H9 (cell line): ENCODE results near the gene ETV6. TPM values are rescaled to one million over a fixed set of nuclear protein-coding genes. Genes with fewer than 3 reads are reported as not detected.

Experiments
- DNase-seq: peaks from one replicate; pipeline ENCODE4 v3.0.0-alpha.2; 2017
- H2AFZ ChIP-seq: one replicate; pipeline ENCODE4 v1.6.1; 2013; ENCODE audit warnings: mild to moderate bottlenecking, low read length, control low read depth, moderate library complexity
- H2AK5ac ChIP-seq: 2 replicates; pipeline ENCODE4 v1.6.1; 2013; ENCODE audit warnings: low read length, control low read depth, mixed read lengths; ENCODE audit not compliant: insufficient read length
- H2BK120ac ChIP-seq: one replicate; pipeline ENCODE4 v1.6.1; 2013; ENCODE audit warnings: low read depth, mild to moderate bottlenecking, low read length, control low read depth, inconsistent platforms; ENCODE audit not compliant: poor library complexity, severe bottlenecking
- H2BK12ac ChIP-seq: 2 replicates; pipeline ENCODE4 v1.6.1; 2013; ENCODE audit warnings: low read length, control low read depth, mixed read lengths, low read depth; ENCODE audit not compliant: insufficient read length
- H2BK15ac ChIP-seq: 2 replicates; pipeline ENCODE4 v1.6.1; 2013; ENCODE audit warnings: low read depth, low read length, control low read depth
- H2BK20ac ChIP-seq: one replicate; pipeline ENCODE4 v1.6.1; 2013; ENCODE audit warnings: low read depth, mild to moderate bottlenecking, low read length, control low read depth, inconsistent platforms; ENCODE audit not compliant: poor library complexity, severe bottlenecking
- H2BK5ac ChIP-seq: 2 replicates; pipeline ENCODE4 v1.6.1; 2013; ENCODE audit warnings: low read length, control low read depth, mixed read lengths; ENCODE audit not compliant: insufficient read length
- H3K14ac ChIP-seq: 2 replicates; pipeline ENCODE4 v1.6.1; 2013; ENCODE audit warnings: low read length, control low read depth; ENCODE audit not compliant: insufficient read depth
- H3K18ac ChIP-seq: 2 replicates; pipeline ENCODE4 v1.6.1; 2013; ENCODE audit warnings: low read depth, mild to moderate bottlenecking, mixed read lengths, low read length, control low read depth; ENCODE audit not compliant: insufficient read length
- H3K23ac ChIP-seq: 2 replicates; pipeline ENCODE4 v1.6.1; 2013; ENCODE audit warnings: low read length, control low read depth, mixed read lengths, low read depth; ENCODE audit not compliant: insufficient read length
- H3K23me2 ChIP-seq: 2 replicates; pipeline ENCODE4 v1.6.1; 2013; ENCODE audit warnings: low read depth, mild to moderate bottlenecking, mixed read lengths, low read length, control low read depth; ENCODE audit not compliant: insufficient read length, poor library complexity, severe bottlenecking
- H3K27ac ChIP-seq: 2 replicates; pipeline ENCODE4 v1.5.1; 2013; ENCODE audit warnings: low read length, control low read depth, mixed read lengths, low read depth; ENCODE audit not compliant: insufficient read length
- H3K27me3 ChIP-seq: 2 replicates; pipeline ENCODE4 v1.6.1; 2013; ENCODE audit warnings: low read length, control low read depth, inconsistent platforms; ENCODE audit not compliant: insufficient read depth
- H3K4ac ChIP-seq: 2 replicates; pipeline ENCODE4 v1.6.1; 2013; ENCODE audit warnings: low read depth, mild to moderate bottlenecking, control low read depth, inconsistent platforms, low read length, moderate library complexity
- H3K4me1 ChIP-seq: 2 replicates; pipeline ENCODE4 v1.6.1; 2013; ENCODE audit warnings: low read length, control low read depth, inconsistent platforms; ENCODE audit not compliant: insufficient read depth
- H3K4me2 ChIP-seq: 2 replicates; pipeline ENCODE4 v1.6.1; 2013; ENCODE audit warnings: low read length, control low read depth, mixed read lengths; ENCODE audit not compliant: insufficient read length, insufficient read depth
- H3K56ac ChIP-seq: 2 replicates; pipeline ENCODE4 v1.6.1; 2013; ENCODE audit warnings: low read depth, mild to moderate bottlenecking, mixed read lengths, low read length, control low read depth; ENCODE audit not compliant: insufficient read length
- H3K79me1 ChIP-seq: 2 replicates; pipeline ENCODE4 v1.6.1; 2013; ENCODE audit warnings: low read depth, mild to moderate bottlenecking, moderate library complexity, low read length, control low read depth, inconsistent platforms; ENCODE audit not compliant: insufficient read depth, poor library complexity, severe bottlenecking
- H3K79me2 ChIP-seq: 2 replicates; pipeline ENCODE4 v1.6.1; 2013; ENCODE audit warnings: low read length, control low read depth, inconsistent platforms; ENCODE audit not compliant: insufficient read depth
- H3K9ac ChIP-seq: 2 replicates; pipeline ENCODE4 v1.6.1; 2013; ENCODE audit warnings: low read length, control low read depth, mixed read lengths; ENCODE audit not compliant: insufficient read length; ENCODE audit errors: extremely low read depth
- H3K9me3 ChIP-seq: one replicate; pipeline ENCODE4 v1.6.1; 2013; ENCODE audit warnings: low read depth, low read length, inconsistent platforms; ENCODE audit not compliant: control insufficient read depth
- H3T11ph ChIP-seq: one replicate; pipeline ENCODE4 v1.6.1; 2013; ENCODE audit warnings: mild to moderate bottlenecking, low read length, control low read depth, inconsistent platforms
- H4K20me1 ChIP-seq: one replicate; pipeline ENCODE4 v1.6.1; 2013; ENCODE audit not compliant: control insufficient read depth, insufficient read length, insufficient read depth
- H4K5ac ChIP-seq: 2 replicates; pipeline ENCODE4 v1.6.1; 2013; ENCODE audit warnings: low read depth, mild to moderate bottlenecking, mixed read lengths, low read length, control low read depth; ENCODE audit not compliant: insufficient read length
- H4K8ac ChIP-seq: replicated peaks from 2 replicates; pipeline ENCODE4 v1.6.1; 2013; ENCODE audit warnings: low read length, control low read depth, mixed read lengths, low read depth; ENCODE audit not compliant: insufficient read length
- H4K91ac ChIP-seq: 2 replicates; pipeline ENCODE4 v1.6.1; 2013; ENCODE audit warnings: low read depth, mild to moderate bottlenecking, moderate library complexity, mixed read lengths, low read length, control low read depth; ENCODE audit not compliant: insufficient read length
- H3K27ac Mint-ChIP-seq, 3 experiments: 2 replicates in 2 of 3; 3 replicates in 1 of 3; pipeline ENCODE4 v1.8.0; 2020 to 2021; ENCODE audit warnings: mixed read lengths in 3 of 3, mild to moderate bottlenecking in 1 of 3, moderate library complexity in 1 of 3
- H3K27me3 Mint-ChIP-seq: 2 replicates; pipeline ENCODE4 v1.8.0; 2021; ENCODE audit warnings: low read depth, mild to moderate bottlenecking, moderate library complexity, mixed read lengths
- H3K36me3 Mint-ChIP-seq, 3 experiments: 2 replicates in 2 of 3; 3 replicates in 1 of 3; pipeline ENCODE4 v1.8.0; 2020 to 2021; ENCODE audit warnings: low read depth in 3 of 3, mixed read lengths in 3 of 3; ENCODE audit not compliant: insufficient read depth in 1 of 3
- H3K4me1 Mint-ChIP-seq, 2 experiments: 2 replicates each; pipeline ENCODE4 v1.8.0; 2020; ENCODE audit warnings: mixed read lengths in 2 of 2
- H3K4me3 Mint-ChIP-seq, 2 experiments: 2 replicates in 1 of 2; 3 replicates in 1 of 2; pipeline ENCODE4 v1.8.0; 2020 to 2021; ENCODE audit warnings: mild to moderate bottlenecking in 2 of 2, mixed read lengths in 2 of 2, moderate library complexity in 1 of 2
- H3K9me3 Mint-ChIP-seq, 2 experiments: 2 replicates in 1 of 2; 3 replicates in 1 of 2; pipeline ENCODE4 v1.8.0; 2020; ENCODE audit warnings: mild to moderate bottlenecking in 2 of 2, mixed read lengths in 2 of 2, moderate library complexity in 1 of 2
- CTCF ChIP-seq: fragments of 200-600 bp; sonication (generic); conservative IDR thresholded peaks from 3 replicates; pipeline ENCODE4 v1.8.0; 2021; ENCODE audit warnings: antibody characterized with exemption, mild to moderate bottlenecking
- WGBS: extraction: QIAGEN DNeasy Blood & Tissue Kit; methylation state at CpG from one replicate; pipeline ENCODE4 v1.1.7; 2013; ENCODE audit warnings: missing lambda C conversion rate, low lambda C conversion rate, mixed read lengths; ENCODE audit not compliant: insufficient read length; ENCODE audit errors: extremely low coverage; 5-methylcytosine and 5-hydroxymethylcytosine counted together
- total RNA-seq: library from RNA; stranded (reverse); gene quantifications from 2 replicates; pipeline ENCODE4 v1.2.1, GENCODE V29; 2021

Gene ETV6
- total RNA-seq, 1 experiment from 2014 or later, result 28.7 TPM

GRCh38 chr12:11663130-11663529, 13.7 kb downstream of the ETV6 start:
- no peak overlapping the region for H2BK12ac ChIP-seq
- no peak overlapping the region for H3K9ac ChIP-seq
- no peak overlapping the region for H3K4me3 Mint-ChIP-seq
- no peak overlapping the region for H2BK120ac ChIP-seq
- no peak overlapping the region for H4K91ac ChIP-seq
- WGBS, result no CpG with 5 or more reads among the region's 7 CpGs
- H3K79me1 ChIP-seq, result no peaks in the 10 kb centered on the region
- H3K18ac ChIP-seq, result no peak overlapping the region
- no peaks in the 10 kb centered on the region for H3K9me3 ChIP-seq
- no peaks in the 10 kb centered on the region for H3K23me2 ChIP-seq
- peaks cover 1 to 5% (median 4%) of the 10 kb centered on the region in 3 experiments; a peak in 2 of 7 replicates for H3K36me3 Mint-ChIP-seq
- no peaks in the 10 kb centered on the region for H4K20me1 ChIP-seq
- H3K4me1 ChIP-seq, result peaks cover 15% of the 10 kb centered on the region; the same call in 1 of the 2 replicates
- no peak overlapping the region for H2BK5ac ChIP-seq
- TF ChIP-seq CTCF, result no peak
- no peak overlapping the region for H3K27ac ChIP-seq
- H3K9me3 Mint-ChIP-seq, result no peaks in the 10 kb centered on the region
- H3T11ph ChIP-seq, result no peak overlapping the region
- H3K56ac ChIP-seq, result no peak overlapping the region
- H4K8ac ChIP-seq, result no peak overlapping the region
- H4K5ac ChIP-seq, result no peak overlapping the region
- no peak overlapping the region for H2BK15ac ChIP-seq
- peaks cover 32 to 42% of the 10 kb centered on the region in 2 experiments for H3K4me1 Mint-ChIP-seq
- H2AK5ac ChIP-seq, result no peak overlapping the region
- H3K27me3 Mint-ChIP-seq, result no peaks in the 10 kb centered on the region; the same call in 1 of the 2 replicates
- DNase-seq, result no peak
- H2BK20ac ChIP-seq, result no peak overlapping the region
- no peak overlapping the region for H2AFZ ChIP-seq
- H3K4ac ChIP-seq, result no peak overlapping the region
- H3K4me2 ChIP-seq, result no peak overlapping the region
- H3K79me2 ChIP-seq, result peaks cover 4% of the 10 kb centered on the region; the same call in 1 of the 2 replicates
- H3K14ac ChIP-seq, result no peak overlapping the region
- H3K27me3 ChIP-seq, result no peaks in the 10 kb centered on the region
- no peak overlapping the region for H3K23ac ChIP-seq
- H3K27ac Mint-ChIP-seq, result no peak overlapping the region
